Amygdala (tissue), 56 donors: ENCODE results near the gene PTPRN2.
"Not testable (repeated sequence)": the region's sequence is repeated elsewhere in the genome, so short reads cannot be mapped to it uniquely, and the experiment has no call there.

Experiments used
- DNase-seq, 56 donors: peaks; one replicate each; lab custom pipeline; 2025; lab: John Stamatoyannopoulos, UW

PTPRN2 gene

DNA sequence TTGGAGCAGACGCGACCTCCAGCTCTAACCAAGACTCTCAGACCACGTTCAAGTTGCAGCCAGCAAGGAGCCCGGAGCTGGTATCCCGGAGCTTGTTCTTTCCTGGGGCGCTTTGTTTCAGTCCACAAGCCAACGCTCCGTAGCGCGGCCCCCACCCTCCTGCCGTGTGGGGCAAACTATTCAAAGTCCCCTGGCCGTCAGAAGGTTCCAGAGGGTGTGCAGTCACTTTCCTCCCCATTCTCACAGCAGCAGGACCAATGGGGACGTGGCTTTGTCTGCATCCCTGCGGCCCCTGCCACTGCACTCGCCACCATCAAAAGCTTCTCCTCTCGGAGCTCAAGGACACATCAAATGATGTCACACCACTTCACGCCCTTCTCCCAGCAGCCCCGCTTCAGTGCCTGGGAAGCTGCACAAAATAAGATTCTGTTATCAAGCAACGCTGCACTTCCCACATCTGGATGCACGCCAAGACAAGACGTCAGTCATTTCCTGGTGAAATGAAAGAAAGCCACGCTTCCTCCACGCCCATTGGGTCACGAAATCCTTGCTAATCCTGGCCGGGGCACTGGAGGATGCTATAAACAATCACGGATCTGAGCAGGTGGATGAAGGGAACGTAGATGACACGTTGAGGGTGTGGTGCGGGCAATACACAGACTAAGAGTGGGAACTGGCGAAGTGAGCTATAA is 348.2 kb downstream of the PTPRN2 start:
- peak in 9 of 56 donors; percentile 13 to 74 (median 29) for DNase-seq

DNA sequence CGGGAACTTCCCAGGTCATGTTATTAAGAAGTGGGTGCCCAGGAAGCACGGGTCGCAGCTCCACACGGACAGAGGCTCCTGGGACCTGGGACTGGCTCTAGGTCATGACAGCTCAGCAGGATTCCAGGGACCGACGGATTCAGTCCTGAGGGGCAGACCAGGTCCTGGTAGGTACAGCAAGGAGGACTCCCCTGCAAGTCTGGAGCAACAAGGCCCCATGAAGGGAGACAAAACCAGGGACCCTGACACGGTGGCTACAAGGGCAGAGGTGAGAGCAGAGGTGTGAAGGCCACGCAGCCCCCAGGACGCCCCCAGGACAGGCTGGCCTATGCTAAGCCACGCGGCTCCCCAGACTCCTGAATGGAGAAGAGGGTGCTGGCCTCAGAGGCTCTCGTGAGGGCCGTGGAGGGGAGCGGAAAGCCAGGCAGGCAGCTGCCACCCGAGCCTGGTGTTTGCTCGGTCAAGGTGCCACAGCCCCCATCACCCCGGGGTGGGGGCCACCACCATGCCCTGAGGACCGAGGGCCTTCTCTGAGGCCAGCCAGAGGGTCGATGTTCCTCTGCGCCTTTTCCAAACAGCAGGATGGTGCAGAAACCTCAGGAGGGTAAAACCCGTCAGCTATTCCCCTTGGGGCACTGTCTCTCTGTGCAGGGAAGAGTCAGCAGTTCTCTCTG is 348.9 kb downstream of the PTPRN2 start:
- no peak for DNase-seq

DNA sequence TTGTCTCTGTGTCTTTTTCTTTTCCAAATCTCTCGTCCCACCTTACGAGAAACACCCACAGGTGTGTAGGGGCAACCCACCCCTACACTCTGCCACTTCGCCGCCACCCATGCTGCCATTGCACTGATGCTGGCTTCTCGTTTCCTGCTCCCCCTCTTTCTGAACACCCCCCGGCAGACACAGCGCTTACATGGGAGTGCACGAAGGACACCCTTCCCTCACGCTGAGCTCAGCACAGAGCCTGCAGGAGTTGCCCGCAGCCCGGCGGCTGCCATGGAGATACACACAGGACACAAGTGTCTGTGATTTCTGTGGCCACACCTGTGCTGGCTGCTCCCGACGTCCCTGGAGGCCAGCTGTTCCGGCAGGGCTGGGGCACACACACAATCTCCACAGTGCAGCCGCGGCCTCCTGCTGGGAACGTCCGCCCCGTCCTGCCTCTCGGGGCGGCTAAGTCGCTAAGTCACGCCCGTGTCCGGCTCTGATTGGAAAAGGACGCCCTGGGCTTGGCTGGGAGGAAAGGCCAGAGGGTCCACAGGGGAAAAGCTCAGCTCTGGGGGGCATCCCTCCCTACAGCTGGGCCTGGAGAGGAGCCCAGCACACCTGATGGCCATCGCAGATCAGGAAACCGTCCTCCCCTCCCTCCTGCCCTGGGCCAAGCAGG is 349.8 kb downstream of the PTPRN2 start:
- no peak for DNase-seq

DNA sequence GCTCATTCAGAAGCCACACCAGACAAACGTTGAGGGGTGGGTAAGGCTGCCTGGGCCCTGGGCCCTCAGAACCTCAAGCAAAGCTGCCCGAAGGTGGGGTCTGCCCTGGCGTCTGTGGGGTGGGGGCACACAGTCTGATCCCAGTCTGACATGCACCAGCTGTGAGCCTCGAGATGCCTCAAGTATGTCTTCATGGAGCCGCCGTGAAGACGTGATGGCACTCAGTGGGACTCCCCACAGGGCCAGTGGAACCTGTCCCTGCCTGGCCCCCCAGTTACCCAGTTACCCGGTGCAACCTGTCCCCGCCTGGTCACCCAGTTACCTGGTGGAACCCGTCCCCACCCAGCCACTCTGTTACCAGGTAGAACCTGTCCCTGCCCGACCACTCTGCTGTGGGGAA is 351.2 kb downstream of the PTPRN2 start:
- DNase-seq, result no peak

DNA sequence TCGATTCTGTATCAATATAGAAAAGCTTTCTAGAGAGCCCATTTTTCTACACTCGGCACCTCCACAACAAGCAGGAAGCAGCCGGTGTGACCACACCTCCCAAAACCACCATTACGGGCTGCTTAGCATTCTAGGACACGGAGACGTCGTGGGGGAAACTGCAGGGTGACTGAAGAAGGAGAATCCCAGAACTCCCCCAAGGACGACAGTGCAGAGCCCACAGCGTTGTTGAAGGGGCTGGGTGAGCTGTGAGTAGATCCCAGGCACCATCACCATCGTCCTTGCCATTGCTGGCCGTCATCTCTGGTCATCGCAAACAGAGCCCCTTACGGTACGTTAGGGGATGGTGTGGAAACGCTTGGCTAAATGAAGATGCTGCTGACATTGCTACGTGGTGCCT is 351.8 kb downstream of the PTPRN2 start:
- DNase-seq, result no peak

DNA sequence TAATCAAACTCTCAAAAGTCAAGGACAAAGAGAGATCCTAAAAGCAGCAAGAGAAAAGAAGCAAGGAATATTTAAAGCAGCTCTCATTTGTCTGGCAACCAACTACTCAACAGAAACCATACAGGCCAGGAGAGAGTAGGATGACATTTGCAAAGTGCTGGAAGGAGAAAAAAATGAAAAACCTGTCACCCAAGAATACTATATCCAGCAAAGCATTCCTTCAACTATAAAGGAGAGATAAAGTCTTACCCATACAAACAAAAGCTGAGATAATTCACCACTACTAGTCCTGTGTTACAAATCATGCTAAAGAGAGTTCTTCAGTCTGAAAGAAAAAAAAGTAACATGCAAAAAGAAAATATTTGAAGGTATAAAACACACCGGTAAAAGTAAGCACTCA is 357.7 kb downstream of the PTPRN2 start:
- no peak for DNase-seq

DNA sequence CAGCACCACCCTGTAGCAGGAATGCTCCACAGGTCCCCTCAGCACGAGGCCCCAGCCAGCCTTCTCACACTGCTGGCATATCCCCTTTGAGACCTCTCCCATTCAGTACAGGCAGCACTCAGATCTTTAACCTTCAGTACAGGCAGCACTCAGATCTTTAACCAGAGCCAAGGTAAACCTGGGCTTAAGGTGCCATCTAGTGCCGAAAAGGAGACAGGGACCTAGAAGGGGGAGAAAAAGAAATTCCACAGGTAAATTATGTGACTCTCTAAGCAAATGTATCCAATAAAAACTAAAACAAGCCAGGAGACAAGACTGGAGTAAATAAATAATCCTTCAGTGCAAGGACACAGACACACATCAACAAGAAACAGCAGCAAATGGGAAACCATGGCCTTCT is 358.6 kb downstream of the PTPRN2 start:
- DNase-seq, result no peak

DNA sequence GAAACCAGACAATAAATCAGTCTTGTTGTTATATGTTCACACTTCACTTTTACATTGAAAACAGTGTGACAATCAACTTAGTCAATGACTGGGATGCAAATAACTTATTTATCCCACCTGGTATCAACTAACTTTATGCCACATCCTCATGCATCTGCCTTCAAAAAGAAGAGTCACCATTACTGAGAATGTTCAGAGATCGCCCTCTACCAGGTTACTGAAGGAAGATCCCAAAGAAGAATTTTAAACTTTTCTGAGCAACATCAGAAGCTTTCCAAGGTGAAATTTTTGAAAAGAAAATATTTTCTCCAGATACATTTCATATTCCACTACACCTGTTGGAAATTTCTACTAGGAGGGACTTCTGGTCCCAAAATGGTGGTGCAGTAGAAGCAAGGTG is 359.5 kb downstream of the PTPRN2 start:
- DNase-seq, result no peak

DNA sequence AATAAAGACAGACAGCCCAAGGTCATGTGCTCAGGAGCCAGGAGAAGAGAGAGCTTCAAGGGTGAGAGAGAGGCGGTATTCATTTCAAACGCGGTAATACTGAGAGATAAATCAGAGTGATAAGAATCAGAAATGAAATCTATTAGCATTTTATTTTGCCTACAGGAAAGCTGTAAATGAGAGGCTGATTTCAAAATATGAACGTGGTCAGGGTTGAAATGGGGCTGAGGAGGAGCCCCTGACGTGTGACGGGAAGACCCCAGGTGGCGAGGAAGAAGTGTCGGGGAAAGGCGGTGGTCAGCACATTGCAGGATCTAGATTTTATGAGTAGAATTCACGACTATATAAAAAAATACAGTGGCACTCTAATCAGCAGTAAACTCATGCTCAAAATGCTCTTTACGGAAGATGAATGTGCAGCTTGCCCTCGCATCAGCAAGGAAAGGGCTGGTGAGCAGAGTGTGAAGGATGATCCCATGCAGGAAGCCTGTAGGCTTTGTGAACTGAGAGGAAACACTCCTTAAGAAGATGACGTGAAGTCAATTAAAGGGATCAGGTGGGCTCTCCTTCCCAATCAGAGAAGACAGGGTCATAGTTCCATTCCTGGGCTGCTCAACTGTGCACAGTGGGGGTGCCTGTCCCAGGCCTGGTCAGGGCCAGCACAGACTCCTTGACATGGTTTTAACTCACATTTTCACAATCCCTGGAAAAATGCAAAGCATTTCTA is 360.2 kb downstream of the PTPRN2 start:
- no peak for DNase-seq

DNA sequence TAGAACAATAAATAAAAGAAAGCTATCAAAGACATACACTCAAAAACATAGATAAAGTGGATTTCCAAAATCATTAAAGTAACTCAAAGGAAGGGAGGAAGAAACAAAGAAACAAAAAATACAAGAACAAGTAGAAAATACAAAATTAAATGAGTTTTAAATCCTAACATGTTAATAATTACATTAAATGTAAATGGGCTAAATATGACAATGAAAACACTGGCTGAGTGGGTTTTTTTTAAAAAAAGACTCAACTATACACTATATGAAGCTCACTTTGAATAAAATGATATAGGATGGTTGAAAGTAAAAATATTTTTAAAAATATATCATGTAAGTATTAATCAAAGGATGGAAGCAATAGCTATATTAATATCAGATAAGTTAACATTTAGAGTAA is 371.4 kb downstream of the PTPRN2 start:
- DNase-seq, result no peak

DNA sequence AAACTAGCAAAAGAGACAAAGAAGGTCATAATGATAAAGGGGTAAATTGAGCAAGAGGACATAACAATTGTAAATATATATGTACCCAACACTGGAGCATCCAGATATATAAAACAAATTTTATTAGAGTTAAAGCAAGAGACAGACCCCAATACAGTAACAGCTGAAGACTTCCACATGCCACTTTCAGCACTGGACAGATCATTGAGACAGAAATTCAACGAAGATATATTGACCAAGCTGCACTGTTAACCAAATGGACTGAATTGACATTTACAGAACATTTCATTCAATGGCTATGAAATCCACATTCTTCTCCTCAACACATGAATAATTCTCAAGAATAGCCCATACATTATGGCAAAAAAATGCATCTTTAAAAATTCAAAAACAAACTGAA is 378.2 kb downstream of the PTPRN2 start:
- no peak for DNase-seq

DNA sequence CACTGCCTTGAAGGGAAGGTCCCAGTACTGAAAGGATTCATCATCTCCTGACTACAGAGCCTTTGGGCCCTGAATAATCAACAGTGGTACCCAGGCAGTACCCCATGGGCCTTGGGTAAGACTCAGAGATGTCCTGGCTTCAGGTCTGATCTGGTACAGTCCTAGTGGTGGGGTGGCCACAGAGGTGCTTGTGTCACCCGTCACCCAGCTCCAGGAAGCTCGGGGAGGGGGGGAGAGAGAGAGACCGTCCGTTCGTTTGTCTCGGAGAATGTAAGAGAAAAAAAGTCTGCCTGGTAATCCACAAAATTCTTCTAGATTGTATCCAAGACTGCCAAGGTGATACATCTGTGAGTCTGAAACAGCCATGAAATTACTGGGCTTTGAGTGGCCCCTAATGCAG is 381.3 kb downstream of the PTPRN2 start:
- no peak for DNase-seq

DNA sequence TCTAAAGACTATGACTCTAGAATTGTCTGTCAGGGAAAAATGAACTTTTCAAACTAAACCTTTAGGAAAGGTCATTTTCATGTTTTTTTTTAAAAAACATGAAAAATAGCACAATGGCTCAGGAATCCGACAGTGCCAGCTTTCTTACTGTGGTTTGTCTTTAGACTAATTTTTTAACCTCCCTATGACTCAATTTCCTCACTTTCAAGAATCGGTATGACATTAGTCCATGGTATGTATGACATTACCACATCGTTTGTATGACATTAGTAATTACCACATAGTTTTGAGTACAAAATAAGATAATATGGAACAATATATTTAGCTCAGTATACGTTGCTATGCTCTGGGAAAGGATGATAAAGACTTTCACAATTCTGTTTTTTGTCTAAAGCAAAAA is 383.2 kb downstream of the PTPRN2 start:
- DNase-seq, result no peak

DNA sequence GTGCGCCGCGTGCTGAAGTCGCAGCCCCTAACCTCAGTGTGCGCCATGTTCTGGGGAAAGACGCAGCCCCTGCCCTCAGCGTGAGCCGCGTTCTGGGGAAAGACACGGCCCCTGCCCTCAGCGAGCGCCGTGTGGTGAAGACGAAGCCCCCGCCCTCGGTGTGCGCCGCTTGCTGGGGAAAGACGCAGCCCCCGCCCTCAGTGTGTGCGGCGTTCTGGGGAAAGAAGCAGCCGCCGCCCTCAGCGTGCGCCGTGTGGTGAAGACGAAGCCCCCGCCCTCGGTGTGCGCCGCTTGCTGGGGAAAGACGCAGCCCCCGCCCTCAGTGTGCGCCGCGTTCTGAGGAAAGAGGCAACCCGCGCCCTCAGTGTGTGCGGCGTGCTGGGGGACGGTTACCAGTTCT is 383.7 kb downstream of the PTPRN2 start:
- DNase-seq, result not testable (repeated sequence)

DNA sequence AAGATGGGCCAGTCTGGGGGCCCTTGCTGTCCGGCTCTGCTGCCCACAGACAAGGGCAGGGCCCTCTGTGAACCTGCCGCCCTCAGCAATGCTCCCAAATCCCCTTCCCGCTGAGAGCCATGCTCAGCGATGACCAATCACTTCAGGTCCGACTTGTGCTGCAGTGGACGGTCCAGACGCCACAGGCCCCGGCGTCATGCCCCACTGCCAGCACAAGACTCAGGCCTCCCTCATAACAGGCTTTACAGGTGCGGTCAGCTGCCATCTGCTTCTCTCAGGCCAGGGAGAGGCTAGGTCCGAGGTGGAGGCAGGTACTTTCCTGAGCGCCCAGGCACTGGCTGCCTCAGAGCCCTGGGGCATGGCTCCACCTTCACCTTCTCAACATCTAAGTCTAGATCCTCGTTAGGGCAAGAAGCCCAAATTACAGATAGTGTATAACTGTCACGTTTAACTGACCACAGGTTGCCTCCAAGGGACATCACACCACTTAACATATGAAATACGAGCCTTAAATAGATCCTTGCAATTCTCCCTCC is 393.2 kb downstream of the PTPRN2 start:
- no peak for DNase-seq

DNA sequence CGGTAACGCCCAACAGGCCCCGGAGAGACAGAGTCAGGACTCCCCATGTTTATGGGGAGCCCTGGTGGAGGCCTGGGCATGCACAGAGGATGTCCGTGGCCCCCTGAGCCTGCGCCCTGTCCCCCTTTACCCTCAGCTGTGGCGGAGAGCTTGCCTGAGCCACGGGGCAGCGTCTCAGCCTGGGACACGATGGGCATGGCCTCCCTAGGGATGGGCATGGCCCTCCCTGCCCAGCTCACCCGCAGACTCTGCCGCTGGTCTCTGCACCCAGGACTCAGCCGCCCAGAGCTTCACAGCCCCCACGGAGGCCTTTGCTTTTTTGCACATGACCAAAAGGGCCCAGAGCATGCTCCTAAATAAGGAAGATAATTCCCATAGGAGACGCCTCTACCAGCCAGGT is 394.2 kb downstream of the PTPRN2 start:
- no peak for DNase-seq

DNA sequence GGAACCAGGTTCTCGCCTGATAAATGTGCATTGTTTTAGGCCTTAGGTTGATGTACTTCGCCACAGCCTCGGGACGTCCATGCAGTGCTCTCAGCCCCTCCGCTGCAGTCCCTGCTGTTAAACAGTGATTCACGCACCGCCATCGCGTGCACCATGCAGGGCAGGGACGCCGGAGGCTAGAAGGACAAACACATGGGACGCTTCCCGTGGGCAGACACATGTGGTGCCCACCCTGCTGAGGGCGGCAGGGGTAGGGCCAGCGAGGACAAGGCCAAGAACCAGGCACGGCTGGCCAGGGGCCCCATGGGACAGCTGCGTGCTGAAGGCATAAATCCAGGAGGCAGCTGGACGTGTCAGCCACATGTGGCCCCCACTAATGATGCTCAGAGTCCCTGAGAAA is 394.7 kb downstream of the PTPRN2 start:
- no peak for DNase-seq

DNA sequence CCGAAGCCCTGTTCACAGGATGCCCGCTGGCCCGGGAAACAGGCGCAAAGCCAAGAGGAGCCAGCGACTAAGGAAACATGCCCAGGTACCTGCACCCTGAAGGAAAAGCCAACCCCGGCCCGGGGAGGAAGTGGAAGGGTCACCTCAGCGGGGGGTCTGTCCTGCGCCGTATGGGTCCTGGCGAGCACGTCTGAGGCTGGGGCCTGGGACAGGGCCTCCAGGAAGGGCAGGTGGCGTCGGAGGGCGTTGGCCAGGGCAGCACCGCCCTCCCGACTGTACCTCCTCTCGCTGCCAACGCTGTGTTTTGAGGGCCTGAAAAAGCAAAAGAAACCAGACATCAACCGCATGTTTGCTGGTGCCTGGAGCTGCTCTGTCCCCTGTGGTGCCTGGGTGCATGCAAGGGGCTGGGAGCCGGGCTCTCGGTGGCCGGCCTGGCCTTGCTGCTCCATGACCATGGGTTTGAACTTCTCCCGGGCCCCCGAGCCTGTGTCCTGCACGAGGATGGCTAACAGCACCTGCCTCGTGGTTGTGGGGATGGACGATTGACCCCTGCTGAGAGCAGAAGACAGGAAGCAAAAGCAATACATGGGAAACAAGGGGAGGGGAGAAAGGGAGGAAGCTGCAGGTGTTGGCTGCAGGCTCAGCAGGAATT is 395.3 kb downstream of the PTPRN2 start:
- DNase-seq, result no peak

DNA sequence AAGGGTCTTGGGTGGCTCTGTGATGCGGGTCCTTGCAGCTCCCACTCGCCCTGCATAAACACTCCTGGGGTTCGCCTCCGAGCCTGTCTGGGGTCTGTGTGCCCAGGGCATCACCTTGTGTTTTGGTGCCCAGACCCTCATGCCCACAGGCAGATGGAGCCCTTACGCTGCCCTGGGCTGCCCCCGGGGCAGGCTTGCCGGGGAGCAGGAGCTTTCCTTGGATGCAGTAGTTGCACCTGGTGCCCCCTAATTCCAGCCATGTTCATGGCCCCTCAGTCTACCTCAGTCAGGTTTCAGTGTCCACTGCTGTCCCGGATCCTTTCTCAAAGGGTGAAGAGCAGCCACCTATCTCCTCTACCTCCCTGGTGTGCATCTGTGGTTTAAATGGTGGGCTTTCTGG is 396.0 kb downstream of the PTPRN2 start:
- DNase-seq, result no peak

DNA sequence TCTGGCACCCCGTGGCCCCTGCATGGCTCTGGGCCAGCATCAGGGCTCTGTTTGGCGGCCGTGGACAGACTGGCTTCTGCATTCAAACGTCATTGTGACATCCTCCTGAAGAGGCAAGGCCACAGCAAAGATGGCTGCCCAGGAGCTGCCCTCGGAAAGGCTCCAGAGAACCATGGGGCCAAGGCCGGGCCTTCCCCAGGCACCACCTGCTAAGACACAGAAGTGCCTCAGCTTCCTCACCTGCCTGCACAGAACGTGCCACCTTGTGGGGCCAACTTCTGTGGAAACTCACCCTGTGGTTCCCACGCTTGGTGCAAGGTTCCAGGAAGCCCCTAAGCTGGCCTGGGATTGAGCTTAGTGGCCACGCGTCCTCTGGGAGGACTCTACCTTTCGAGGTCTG is 396.9 kb downstream of the PTPRN2 start:
- DNase-seq, result no peak

DNA sequence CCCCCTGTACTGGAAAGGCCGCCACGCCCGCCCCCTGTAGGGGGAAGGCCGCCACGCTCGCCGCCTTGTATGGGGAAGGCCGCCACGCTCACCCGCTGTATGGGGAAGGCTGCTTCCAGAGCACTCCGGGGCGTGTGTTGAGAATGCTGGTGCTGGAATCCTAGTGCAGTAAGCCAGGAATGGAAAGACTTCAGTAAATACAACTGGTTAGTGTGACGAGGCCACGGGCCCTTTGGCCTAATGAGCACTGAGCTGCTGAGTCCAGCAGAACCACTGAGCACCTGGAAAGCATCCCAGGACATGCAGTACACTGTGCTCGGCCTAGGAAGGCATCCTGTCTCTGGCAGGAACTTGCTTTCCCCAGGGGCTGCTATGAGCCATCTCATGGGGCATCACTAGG is 398.9 kb downstream of the PTPRN2 start:
- no peak for DNase-seq
